Medulla oblongata (tissue), 1 donor: ENCODE data around the gene SYVN1.

Experiments used
- DNase-seq: peaks from one replicate; pipeline ENCODE4 v3.0.0-alpha.2; 2015; ENCODE audit errors: extremely low spot score

SYVN1 gene

DNA sequence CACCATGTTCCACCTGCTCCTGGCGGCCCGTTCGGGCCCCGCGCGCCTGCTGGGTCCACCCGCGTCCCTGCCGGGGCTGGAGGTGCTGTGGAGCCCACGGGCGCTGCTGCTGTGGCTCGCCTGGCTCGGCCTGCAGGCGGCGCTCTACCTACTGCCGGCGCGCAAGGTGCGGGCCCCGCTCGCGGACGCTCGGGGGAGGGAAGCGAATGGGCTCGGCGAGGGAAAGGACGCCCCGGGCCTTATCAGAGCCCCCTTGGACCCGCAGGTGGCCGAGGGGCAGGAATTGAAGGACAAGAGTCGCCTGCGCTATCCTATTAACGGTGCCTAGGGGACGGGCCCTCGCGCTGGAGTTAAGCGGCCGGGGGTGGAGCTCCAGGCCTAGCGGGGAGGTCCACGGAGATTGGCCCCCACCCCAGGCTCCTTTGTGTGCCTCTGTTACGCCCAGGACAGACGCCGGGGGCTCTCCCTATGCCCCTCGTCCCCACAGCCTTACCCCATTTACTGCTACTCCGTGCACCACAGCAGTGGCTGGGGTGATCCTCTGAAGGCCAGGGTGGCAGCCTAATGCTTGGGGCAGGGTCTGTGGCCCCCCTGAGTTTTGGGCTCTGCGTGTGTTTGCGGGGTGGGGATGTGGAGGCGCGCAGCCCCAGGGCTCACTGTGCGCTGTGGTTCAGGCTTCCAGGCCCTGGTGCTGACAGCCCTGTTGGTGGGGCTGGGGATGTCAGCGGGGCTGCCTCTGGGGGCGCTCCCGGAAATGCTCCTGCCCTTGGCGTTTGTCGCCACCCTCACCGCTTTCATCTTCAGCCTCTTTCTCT lies 21.6 kb downstream of the SYVN1 start:
- peak; percentile 62 for DNase-seq

GRCh38 chr11:65111744-65112545 lies 22.4 kb downstream of the SYVN1 start, which contains the start of gene TM7SF2:
TM7SF2 (plus strand) TSS chr11:65111872; CDS start chr11:65112016, 144 bp downstream.
- peak; percentile 98 for DNase-seq

DNA sequence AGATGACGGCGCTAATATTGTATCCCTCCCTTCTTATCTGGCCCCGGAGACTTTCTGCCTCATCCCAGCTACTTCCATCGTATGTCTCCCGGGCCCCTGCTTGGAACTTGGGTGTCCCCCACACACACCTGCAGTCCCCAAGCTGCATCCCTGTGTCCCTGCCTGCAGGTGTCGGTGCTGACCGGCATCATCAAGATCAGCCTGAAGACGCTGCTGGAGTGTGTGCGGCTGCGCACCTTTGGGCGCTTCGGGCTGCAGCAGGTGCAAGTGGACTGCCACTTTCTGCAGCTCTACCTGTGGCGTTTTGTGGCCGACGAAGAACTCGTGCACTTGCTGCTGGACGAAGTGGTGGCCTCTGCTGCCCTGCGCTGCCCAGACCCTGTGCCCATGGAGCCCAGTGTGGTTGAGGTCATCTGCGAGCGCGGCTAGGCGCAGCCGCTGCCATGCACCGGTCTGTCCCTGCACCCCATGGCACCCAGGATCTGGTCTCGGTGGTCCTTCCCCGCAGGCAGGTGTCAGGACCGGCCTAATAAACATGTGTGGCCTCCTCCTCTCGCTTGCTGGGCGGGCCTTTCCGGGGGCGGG lies 23.1 kb downstream of the SYVN1 start:
- DNase-seq: no peak

GRCh38 chr11:65110354-65110861 lies 23.9 kb downstream of the SYVN1 start:
- peak; percentile 91 for DNase-seq

DNA sequence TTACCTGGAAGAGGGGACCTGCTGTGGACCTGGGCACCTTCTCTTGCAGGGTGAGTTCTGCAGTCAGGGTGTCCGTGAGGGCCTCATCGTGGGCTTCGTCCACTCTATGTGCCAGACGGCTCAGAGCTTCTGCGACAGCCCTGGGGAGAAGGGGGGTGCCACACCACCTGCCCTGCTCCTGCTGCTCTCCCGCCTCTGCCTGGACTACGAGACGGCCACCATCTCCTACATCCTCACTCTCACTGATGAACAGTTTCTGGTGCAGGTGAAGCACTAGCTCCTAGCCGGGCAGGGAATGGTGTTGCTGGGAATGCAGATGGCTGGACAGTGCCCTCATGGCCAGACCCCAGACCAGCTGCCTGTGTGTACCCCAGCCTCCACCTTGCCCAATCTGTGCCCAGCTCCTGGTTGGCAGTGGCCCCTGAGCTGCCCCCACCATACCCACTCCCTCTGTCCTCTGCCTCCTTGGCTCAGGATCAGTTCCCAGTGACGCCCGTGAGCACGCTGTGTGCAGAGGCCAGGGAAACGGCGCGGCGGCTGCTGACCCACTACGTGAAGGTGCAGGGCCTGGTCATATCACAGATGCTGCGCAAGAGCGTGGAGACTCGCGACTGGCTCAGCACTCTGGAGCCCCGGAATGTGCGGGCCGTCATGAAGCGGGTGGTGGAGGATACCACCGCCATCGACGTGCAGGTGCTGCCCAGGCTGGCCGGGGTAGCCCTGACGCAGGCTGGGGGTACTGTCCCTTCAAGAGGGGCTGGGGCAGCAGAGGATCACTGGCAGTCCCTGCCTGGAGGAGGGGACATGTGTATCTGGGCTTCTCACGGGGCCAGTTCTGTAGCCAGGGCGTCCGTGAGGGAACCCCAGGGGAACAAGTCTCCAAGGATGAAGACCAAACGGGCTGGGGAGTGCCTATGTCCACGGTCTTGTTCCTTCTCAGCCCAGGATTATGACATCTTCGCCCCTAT lies 24.8 kb downstream of the SYVN1 start:
- no peak for DNase-seq

DNA sequence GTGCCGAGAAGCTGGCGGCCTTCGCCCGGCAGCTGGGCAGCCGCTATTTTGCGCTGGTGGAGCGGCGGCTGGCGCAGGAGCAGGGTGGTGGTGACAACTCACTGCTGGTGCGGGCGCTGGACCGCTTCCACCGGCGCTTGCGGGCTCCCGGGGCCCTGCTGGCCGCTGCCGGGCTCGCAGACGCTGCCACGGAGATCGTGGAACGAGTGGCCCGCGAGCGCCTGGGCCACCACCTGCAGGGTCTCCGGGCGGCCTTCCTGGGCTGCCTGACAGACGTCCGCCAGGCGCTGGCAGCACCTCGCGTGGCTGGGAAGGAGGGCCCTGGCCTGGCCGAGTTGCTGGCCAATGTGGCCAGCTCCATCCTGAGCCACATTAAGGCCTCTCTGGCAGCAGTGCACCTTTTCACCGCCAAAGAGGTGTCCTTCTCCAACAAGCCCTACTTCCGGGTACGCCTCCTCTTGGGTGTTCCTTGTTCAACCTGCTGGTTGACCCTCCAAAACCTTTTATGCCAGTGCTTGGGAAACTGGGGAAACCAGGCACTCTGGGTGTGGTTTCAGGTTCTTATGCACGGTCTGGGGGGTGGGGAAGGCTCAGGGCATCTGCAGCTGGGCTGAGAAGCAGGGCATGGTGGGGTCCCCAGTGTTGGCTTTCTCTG lies 25.7 kb downstream of the SYVN1 start:
- no peak for DNase-seq

GRCh38 chr11:65107751-65108468 lies 26.4 kb downstream of the SYVN1 start:
- DNase-seq: no peak

- no peak for DNase-seq
Observed at GRCh38 chr11:65107078-65107477, 27.2 kb downstream of the SYVN1 start.

GRCh38 chr11:65104628-65105027 lies 29.7 kb downstream of the SYVN1 start:
- peak; percentile 50 for DNase-seq

DNA sequence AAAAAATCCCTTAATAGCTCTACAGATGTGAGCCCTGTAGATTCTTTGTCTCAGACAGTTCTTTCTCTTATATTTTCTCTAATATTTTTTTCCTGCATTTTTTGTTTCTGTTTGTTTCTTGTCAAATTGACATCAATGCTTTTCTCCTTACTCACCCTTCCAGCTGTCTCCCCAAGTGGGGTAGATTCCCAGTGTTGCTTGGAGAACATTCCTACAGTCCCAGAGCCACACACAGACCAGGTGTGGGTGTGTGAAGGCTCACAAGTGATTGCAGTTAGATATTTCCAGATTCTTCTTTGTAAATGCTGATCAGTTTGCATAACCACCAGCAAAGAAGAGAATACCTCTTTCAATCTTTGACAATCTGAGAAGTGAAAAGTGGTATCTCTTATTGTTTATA lies 30.8 kb downstream of the SYVN1 start:
- DNase-seq: no peak

DNA sequence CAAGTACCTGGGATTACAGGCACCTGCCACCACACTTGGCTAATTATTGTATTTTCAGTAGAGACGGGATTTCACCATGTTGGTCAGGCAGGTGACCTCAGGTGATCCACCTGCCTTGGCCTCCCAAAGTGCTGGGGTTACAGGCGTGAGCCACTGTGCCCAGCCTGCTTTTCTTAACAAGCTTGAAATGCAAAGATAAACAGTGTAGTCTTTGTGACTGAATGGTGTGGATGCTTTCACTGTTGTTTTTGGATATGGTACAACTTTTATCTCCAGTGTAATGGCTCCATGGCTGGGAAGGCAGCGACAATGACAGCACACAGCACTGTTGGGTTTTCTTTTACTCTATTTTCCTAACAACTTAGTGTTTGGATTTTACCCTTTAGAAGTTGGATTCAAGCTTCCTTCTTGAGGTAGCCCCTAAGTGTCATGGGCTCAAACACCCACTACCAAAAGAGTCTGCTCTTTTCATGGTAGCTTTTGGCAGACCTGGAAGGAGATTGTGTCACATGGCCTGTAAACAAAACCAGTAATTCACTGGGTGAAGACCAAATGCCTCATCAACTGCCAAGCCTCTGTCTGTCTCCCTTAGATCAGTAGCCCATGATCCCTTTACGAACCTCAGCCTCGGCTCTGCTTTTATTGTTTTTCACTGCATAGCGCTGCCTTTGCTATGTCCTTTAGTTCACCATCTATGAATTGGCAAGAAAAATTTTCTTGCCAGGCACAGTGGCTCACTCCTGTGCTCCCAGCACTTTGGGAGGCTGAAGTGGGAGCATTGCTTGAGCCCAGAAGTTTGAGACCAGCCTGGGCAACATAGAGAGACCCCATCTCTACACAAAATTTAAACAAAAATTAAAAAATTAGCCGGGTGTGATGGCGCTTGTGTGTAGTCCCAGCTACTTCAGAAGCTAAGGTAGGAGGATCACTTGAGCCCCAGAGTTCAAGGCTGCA lies 31.9 kb downstream of the SYVN1 start:
- DNase-seq: peak; percentile 82

DNA sequence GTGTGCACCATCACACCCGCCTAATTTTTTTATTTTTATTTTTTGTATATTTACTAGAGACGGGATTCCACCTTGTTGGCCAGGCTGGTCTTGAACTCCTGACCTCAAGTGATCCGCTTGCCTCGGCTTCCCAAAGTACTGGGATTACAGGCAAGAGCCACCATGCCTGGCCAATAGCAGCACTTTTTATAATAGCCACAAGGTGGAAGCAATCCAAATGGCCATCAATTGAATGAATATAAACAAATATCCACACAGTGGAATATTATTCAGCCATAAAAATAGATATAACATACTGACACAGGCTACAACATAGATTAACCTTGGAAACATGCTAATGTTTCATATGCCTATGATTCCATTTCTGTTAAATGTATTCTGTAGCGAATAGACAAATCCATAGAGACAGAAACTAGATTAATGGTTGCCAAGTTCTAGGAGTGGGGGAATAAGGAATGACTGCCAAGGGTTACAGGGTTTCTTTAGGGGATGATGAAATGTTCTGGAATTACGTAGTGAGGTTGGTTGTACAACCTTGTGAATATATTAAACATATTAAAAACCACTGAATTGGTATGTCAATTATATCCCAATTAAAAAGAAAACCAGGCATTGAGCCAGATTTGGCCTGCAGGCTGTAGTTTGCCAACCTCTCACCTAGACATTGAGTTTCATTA lies 33.5 kb downstream of the SYVN1 start:
- DNase-seq: no peak

DNA sequence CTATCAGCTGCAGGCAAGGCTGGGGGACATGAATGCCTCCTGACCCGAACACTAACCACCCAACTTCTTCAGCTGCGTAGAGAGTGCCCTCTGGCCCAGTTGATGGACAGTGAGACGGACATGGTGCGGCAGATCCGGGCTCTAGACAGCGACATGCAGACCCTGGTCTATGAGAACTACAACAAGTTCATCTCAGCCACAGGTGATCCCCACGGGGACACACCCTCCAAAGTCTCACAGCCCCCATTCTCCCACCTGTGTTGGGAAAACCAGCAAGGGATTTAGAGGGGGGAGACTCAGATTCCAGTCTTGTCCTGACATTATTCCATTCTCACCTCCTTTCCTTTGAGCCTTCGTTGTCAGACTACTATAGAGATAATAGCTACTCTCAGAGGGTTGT lies 37.4 kb downstream of the SYVN1 start:
- peak; percentile 20 for DNase-seq

DNA sequence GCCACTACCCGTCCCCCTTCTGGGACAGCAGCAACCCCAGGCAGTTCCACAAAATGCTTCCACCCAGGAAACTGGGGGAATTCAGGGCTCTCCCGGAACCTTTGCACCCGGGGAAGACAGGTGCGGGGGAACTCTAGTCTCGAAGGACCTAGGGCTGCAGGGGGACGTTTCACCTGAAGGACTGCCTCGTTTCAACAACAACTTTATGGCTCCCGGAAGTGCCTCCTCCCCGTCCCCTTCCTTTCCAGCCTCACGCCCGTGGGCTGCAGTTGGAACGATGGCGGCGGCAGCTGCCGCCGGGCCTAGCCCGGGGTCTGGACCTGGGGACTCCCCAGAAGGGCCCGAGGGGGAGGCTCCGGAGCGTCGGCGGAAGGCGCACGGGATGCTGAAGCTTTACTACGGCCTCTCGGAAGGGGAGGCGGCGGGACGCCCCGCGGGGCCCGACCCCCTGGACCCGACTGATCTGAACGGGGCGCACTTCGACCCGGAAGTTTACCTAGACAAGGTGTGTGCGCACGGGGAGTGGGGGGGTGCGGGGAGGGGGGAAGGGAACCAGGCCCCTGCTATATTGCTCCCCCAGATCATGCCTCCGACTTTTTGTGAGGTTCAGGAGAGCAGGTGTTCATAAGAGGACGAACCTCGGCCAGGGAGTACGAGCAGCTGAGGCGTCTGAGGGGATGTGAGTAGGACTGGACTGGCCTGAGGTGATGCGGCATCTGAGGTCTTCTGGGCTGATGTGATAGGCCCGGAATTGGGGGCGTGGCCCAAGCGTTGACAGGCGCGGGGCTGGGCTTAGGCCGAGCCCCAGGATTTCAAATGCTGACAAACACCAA lies 38.1 kb downstream of the SYVN1 start, which contains the start of gene VPS51:
VPS51 (plus strand) TSS at position 241 of the 833 bp plus-strand sequence; CDS start at position 278, 37 bp downstream.
- peak; percentile 90 for DNase-seq

DNA sequence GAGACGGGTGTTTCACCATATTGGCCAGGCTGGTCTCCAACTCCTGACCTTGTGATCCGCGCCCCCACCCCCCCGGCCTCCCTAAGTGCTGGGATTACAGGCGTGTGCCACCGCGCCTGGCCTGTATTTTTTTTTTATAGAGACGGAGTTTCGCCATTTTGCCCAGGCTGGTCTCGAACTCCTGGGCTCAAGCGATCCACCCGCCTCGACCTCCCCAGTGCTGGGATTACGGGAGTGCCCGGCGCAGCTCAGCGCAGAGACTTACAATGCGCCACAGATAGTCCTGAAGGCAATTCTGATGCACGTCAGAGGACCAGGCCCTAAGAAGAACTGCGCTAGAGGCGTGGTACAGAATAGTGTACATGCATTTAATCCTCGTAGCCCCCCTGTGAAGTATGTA lies 38.9 kb downstream of the SYVN1 start:
- DNase-seq: peak; percentile 7

DNA sequence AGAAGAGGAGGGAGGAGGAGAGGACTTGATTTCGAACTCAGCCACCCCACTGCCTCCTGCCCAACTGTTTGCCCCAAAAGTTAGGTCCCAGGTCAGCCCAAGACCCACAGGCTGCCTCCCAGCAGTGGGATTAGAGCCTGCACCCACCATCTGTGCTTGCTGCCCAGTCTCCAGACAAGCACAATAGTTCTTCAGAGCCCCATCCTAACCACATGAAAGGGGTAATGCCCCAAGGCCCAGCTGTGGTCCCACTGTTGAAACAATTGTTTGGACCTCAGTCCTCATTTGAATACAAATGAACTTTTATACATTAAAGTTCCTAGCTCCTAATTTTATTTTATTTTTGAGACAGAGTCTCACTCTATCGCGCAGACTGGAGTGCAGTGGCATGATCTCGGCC lies 43.7 kb downstream of the SYVN1 start:
- peak; percentile 72 for DNase-seq

DNA sequence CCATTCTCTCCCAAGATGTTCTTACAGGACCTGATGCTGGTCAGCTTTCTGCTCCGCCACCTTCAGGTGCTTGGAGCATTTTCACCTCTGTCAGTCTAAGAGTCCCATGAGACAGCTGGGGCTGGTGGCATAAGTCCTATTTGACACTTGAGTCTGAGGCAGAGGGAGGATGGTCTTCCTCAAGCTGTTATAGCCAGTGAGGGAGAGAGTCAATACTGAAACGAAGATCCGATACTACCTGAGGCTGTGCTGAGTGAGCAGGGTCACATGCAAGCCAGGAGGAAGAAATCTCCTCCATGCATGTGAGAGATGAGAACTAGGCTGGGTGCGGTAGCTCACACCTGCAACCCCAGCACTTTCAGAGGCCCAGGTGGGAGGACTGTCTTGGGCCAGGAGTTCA lies 44.7 kb downstream of the SYVN1 start:
- DNase-seq: no peak
